Measurements from ENCODE around the gene POLR3GL.

Gene POLR3GL

DNA sequence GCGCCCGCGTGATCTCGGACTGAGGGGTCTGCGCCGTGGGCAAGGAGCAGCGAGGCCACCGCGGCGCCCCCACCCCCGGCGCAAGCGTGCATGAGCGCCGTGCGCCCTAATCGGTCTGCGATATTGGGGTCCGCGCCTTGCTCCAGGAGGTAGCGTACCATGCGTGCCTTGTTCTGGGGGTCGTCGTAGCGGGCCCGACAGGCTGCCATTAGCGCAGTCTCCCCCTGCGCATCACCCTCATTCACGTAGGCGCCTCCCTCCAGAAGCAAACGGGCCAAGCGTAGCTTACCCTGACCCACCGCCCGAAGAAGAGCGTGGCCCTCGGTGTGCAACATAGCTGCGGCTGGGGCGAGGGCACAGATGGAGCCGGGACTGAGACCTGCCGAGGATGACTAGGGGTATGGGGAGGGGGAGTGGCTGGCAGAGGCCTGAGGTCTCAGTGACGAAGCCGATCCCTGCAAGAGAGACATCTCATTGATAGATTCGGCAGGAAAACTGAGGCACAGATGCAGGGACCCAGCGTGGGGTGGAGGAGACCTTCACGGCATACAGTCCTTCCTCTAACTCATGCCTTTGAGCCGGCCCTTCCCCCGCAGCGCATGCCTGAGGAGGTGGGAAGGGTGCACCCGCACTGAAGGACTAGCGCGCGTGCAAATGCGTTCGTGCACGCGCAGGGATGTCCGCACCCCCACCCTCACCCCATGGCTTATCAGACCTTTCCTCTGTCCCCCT lies 2.9 kb upstream of the POLR3GL start:
- H3K4me3 ChIP-seq (ENCODE audit: low read depth, low read length), result peak overlapping the region; percentile 61

DNA sequence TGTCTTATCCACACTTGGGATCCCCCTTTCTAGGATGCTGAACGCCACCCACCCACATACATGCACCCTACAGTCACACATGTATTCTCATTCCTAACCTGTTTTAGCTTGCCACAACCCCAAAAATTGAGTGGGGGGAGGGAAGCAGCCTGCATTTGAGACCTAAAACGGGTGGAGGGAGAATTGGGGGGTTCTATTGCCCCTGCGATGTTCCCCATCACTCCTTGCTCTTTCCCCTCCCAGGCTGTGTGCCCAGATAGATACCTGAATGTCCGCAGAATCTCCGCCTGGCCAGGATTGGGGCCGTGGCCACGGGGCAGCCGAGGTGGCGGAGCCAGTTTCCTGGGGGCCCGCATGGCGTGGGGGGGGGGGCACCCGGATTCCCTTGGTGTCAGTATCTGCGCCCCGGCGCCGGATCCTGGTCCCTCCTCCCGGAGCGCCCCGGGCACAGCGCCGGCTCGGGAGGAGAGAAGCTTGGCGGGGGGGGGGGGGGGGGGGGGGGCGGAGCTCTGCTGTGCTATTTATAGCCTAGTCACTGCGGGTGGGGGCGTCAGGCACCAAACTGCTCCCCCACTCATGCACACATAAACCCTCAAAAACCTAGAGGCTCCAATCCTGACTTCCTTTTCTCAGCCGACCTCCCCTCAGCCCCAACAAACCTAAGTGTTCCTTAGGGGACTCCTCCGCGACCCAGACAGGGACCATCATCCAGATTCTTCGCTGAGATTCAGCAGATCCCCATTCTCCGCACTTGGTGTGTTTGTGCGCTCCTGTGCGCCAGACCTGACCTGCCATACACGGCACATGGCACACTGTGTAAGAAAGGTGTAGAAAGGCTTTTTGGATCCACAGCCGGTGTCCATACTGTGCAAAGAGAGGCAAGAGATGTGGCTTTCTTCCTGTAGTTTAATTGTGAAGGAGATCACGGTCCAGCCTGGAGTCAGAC lies 2.1 kb upstream of the POLR3GL start:
- H3K4me3 ChIP-seq (ENCODE audit: low read depth, low read length), result peak overlapping the region; percentile 61
- TF ChIP-seq CTCF (IDR thresholded peaks at IDR 0.05; ENCODE audit: borderline replicate concordance, insufficient read depth, low read depth, low read length), result no peak

More for the DNA sequence above, 2.9 kb upstream of the POLR3GL start:
- no peak for TF ChIP-seq CTCF (IDR thresholded peaks at IDR 0.05; ENCODE audit: borderline replicate concordance, insufficient read depth, low read depth, low read length)

- H3K4me3 ChIP-seq (ENCODE audit: low read depth, low read length), result peak overlapping the region; percentile 63
- TF ChIP-seq CTCF (IDR thresholded peaks at IDR 0.05; ENCODE audit: borderline replicate concordance, insufficient read depth, low read depth, low read length), result no peak
Observed at GRCh38 chr1:145963265-145964019, 1.0 kb upstream of the POLR3GL start.

- no peak for TF ChIP-seq CTCF (IDR thresholded peaks at IDR 0.05; ENCODE audit: borderline replicate concordance, insufficient read depth, low read depth, low read length)
Observed at GRCh38 chr1:145965119-145965744, 742 bp downstream of the POLR3GL start.

DNA sequence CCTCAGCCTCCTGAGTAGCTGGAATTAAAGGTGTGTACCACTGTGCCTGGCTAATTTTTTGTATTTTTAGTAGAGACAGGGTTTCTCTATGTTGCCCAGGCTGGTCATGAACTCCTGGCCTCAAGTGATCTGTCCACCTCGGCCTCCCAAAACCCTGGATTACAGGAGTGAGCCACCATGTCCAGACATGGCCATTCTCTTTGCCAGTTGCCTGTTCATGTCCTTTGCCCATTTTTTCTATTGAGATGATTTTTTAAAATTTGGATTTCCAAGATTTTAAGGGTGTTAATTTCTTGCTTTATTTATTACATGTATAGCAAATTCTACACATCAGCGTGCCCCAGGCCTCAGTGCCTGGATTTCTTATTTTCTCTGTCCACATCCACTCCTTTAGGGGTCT lies 2.8 kb downstream of the POLR3GL start:
- no peak for TF ChIP-seq CTCF (IDR thresholded peaks at IDR 0.05; ENCODE audit: borderline replicate concordance, insufficient read depth, low read depth, low read length)
- no peak overlapping the region for H3K4me3 ChIP-seq (ENCODE audit: low read depth, low read length)

More at GRCh38 chr1:145965119-145965744, 742 bp downstream of the POLR3GL start:
- peak overlapping the region; percentile 63 for H3K4me3 ChIP-seq (ENCODE audit: low read depth, low read length)

DNA sequence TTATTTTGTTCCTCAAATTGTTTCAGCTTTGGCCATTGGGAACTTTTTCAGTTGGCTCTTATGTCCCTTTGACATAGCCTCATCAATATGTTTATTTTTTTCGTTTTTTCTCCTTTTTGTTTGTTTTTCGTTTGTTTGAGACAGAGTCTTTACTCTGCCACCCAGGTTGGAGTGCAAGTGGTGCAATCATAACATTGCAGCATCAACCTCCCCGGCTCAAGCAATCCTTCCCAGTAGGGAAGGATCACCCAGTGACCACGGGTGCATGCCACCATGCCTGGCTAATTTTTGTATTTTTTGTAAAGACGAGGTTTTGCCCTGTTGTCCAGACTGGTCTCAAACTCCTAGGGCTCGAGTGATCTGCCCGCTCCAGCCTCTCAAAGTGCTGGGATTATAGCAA lies 8.1 kb downstream of the POLR3GL start:
- TF ChIP-seq CTCF (IDR thresholded peaks at IDR 0.05; ENCODE audit: borderline replicate concordance, insufficient read depth, low read depth, low read length), result no peak
- no peak overlapping the region for H3K4me3 ChIP-seq (ENCODE audit: low read depth, low read length)
